ENCODE data around the gene CHAF1A. TPM values are rescaled to one million over a fixed set of nuclear protein-coding genes. Genes with fewer than 3 reads are reported as not detected.
A peak's percentile ranks its signal among the peaks of the same experiment; 100 is the strongest.

Gene CHAF1A
- total RNA-seq, 1 experiment from 2014 or later: 44.1 TPM

DNA sequence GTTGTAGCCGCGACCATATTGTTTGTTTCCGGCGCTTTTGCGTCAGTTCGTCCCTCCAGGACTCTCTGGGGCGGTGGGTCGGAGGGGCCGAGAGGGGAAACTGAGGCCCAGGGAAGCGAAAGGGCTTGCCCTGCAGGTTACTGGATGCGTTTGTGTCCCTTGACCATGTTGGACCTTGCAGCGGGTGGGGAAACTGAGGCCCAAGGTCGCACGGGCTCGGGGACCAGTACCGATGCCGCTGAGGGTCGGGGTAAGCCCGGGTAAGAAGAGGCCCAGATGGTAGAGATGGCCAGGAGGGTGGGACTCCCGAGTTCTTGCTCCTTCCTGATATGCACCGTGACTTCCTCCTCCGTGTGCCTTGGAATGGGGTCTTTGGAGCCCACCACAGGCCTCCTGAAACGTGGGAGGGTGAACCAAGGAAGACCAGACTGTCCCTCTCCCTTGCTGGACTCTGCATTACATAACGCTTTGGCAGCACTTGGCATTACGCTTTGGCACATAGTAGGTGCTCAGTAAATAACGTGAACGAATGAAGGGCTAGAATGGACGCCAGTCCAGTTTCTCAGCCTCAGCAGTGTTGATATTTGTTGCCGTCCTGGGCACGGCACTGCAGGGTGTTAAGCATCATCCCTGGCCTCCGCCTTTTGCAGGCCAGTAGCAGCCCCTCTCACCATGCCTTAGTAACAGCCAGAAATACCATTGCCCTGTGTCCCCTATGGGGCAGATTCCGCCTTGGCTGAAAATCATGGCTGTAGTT, 743 bp downstream of the CHAF1A start:
- no peak for DNase-seq (ENCODE audit: low read depth)

DNA sequence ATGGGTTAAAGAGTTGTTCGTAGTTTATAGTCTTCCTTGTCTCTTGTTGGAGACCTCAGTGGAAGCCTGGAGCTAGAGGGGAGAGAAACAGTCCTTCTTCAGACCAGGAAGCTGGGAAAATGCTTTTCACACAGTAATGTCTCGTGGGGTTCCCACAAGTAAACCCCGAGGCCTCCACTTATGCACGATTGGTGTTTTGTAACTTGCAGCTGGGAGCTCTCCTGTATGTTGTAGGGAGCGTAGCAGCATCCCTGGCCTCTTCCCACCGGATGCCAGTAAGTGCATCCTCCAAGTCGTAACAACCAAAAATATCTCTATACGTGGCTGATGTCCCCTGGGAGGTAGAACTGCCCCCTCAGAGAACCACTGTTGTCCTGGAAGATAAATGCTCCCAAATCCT, 3.5 kb downstream of the CHAF1A start:
- no peak for DNase-seq (ENCODE audit: low read depth)

DNA sequence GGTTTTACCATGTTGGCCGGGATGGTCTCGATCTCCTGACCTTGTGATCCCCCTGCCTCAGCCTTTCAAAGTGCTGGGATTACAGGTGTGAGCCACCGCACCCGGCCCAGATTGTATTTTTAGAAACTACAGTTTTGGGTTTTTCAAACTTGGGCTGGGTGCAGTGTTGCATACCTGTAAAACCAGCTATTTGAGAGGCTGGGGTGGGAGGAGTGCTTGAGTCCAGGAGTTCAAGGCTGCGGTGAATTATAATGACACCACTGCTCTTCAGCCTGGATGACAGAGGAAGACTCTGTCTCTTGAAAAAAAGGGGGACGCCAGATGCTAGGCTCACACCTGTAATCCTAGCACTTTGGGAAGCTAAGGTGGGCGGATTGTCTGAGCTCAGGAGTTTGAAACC, 4.2 kb downstream of the CHAF1A start:
- no peak for DNase-seq (ENCODE audit: low read depth)

DNA sequence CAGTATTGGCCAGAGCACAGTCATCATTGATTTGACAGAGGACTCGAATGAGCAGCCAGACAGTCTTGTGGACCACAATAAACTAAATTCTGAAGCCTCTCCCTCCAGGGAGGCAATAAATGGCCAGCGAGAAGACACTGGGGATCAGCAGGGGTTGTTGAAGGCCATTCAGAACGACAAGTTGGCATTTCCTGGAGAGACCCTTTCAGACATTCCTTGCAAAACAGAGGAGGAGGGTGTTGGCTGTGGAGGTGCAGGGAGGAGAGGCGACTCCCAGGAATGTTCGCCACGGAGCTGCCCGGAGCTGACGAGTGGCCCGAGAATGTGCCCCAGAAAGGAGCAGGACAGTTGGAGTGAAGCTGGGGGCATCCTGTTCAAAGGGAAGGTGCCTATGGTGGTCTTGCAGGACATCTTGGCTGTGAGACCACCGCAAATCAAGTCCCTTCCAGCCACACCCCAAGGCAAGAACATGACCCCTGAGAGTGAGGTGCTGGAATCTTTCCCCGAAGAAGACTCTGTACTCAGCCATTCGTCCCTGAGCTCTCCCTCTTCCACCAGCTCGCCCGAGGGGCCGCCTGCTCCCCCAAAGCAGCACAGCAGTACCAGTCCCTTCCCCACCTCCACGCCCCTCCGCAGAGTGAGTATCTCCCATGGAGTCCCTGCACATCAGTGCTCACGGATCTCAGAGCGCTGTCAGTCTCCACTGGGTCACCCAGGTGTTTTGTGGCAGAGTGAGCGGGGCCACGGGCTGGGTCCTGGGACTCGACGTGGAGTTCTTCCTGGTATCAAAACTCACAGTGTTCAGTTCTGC, 6.9 kb downstream of the CHAF1A start:
- no peak for DNase-seq (ENCODE audit: low read depth)

DNA sequence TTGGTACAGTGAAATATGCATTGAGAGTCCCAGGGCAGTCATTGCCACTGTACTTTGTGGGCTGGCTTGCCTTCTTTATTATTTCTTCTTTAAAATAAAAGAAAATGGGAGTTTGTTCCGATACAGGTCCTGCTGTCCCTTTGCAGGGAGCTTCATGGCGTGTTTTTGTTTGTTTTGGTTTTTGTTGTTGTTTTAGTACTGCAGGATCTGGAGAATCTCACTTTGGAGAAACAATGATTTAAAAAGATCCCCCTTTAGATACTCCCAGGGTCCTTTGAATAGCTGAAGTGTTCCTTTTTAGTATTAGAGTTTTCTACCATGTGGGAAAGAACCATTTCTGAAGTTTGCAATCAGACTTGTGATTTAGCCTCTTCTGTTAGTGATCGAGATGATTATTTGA, 11.1 kb downstream of the CHAF1A start:
- no peak for DNase-seq (ENCODE audit: low read depth)

DNA sequence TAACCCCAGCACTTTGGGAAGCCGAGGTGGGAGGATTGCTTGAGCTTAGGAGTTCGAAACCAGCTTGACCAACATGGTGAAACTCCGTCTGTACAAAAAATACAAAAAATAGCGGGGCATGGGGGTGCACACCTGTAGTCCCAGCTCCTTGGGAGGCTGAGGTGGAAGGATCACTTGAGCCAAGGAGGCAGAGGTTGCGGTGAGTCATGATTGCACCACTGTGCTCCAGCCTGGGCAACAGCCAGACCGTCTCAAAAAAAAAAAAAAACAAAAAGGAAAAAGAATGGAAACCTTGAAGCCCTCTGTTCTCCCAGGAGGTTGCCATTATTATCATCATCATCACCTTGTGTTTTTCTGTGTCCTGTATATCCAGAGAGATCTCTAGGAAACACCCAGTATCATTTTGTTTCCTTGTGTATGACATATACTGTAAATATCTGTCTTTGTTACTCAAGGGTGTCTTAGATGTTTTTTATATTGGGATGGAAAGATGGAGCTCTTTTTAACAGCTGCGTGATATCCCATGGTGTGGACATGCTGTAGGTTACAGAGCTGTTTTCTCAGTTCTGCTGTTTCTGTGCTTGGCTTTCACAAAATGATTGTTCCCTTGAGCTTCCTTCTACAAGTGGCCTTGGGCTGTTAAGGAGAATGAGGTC, 11.8 kb downstream of the CHAF1A start:
- peak; percentile 8 for DNase-seq (ENCODE audit: low read depth)

DNA sequence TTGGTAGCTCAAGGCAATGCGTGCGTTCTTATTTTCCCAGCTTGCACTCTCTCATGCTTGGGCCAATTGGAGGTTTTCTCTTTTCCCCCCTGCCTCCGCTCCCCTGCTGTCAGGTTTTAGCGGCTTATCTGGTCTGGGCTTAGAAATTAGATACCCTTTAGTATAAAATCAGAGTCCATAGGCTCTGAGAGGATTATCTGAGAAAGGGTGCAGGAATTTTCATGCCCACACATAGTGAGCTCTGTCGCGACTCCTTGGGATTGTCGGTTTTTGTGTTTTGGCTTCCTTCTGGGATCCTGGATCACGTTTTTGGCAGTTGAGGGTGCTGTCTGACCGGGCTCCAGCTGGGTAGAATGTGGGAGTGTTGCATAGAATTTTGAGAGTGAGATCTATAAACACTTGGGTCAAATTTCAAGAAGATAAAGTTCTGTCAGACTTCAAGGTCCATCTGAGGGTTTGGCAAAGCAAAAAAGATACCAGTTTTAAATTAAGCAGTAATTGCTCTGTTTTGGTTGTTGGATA, 12.4 kb downstream of the CHAF1A start:
- no peak for DNase-seq (ENCODE audit: low read depth)

DNA sequence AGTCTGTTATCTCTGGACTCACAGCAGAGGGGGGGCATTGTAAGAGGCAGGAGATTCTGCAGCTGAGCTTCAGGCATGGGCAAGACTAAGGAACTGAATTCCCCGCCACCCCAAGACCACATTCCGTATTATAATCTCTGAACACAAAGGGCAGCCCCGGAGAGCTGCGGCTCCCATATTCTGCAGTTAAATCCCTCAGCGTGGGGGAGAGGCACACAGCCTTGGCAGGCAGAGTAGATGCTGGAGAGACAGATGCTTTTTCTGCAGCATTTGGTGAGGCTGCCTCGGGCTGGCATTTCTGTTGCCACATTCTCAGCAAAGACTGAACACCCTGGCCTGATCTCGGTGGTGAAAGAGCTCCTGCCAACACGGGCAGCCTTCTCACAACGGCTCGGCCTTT, 12.9 kb downstream of the CHAF1A start:
- no peak for DNase-seq (ENCODE audit: low read depth)

DNA sequence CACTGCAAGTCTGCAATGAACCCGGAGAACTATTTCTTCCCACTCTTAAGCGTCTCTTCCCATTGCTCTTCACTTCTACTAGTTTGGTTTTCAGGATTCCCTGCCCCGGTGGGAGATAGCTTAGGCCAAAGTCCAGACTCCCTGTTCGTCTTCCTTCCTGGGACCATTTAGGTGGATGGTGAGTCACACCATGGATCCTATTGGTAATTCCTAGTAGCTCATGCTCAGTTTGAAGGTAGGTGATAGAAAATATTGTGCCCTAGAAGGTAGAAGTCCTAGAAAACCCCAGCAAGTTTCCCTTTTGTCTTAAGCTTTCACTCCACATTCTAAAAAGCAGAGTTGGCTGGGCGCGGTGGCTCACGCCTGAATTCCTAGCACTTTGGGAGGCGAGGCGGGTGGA, 13.8 kb downstream of the CHAF1A start:
- no peak for DNase-seq (ENCODE audit: low read depth)

DNA sequence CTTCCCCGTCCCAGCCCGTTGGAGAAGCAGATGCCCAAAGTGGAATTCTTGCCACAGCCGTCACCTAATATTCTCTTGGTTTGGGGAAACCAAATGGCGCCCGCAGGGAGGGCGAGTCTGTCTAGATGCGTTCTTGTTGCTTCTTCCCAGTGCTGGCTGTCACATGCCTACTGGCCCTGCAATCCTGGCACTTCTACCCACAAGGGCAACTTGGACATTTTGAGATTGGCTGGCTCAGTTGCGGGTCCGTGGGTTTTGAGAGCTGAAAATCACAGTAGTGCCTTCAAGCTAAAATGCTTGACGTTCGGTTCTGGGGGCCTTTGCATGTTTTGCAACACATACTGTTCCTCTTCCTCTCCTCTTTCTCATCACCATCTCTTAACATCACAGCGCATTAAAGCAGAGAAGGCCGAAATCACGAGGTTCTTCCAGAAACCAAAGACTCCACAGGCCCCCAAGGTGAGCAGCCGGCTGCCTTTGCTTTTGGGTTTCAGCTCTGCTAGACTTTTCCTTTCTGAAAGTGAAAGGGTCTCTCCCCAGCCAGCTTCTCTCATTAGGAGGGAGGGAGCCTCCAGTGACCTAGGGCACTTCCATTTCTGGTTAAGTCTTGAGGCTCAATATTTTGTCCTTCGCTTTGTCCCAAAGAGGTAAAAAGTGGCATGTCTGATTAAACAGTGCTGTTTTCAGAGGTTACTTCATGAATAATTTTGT, 21.1 kb downstream of the CHAF1A start:
- DNase-seq (ENCODE audit: low read depth): no peak

DNA sequence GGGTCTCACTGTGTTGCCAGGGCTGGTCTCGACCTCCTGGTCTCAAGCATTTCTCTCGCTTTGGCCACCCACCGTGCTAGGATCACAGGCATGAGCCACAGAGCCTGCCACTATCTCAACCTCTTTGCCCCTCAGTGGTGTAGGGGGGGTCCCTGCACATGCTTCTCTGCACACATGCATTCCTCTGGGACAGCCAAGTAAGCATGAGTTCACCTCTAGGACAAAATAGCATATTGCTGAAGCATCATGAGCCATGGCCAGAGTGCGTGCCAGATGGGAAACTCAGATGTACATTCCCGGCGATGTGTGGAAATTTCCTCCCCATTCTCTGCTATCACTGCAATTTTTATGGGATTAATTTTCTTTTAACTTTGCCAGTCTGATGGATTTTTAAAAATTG, 23.1 kb downstream of the CHAF1A start:
- DNase-seq (ENCODE audit: low read depth): no peak

DNA sequence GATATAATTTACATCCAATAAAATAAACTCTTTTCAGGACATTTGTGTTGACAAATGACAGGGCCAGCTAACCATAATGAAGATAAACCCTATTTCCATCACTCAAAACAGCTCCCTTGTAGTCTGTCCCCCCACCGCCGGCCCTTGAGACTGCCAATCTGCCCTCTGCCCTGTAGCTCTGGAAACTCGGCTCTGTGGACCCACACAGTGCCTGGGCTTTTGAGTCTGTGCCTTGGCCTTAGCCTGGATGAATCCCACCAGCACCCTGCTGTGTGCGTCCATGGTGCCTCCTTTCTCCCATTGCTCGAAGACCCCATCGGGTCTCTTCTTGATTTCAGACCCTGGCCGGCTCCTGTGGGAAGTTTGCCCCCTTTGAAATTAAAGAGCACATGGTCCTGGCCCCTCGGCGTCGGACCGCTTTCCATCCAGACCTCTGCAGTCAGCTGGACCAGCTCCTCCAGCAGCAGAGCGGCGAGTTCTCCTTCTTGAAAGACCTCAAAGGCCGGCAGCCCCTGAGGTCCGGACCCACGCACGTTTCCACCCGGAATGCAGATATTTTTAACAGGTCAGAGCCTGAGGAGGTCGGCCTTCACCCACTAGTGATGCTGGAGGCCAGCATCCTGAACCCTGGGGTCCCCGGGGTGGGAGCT, 26.0 kb downstream of the CHAF1A start:
- DNase-seq (ENCODE audit: low read depth): no peak

DNA sequence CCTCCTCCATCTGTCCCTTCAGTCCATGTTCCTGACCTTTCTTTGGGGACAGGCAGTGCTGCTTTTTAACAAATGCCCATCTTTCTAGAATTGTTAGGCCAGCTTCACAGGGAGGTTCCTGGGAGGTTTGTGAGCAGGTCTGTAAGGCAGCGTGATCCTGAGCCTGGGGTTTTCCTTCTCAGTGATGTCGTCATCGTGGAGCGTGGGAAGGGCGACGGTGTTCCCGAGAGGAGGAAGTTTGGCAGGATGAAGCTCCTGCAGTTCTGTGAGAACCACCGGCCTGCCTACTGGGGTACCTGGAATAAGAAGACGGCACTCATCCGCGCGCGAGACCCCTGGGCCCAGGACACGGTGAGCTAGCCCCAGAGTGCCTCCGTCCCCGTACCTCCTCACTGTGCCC, 26.8 kb downstream of the CHAF1A start:
- DNase-seq (ENCODE audit: low read depth): no peak

DNA sequence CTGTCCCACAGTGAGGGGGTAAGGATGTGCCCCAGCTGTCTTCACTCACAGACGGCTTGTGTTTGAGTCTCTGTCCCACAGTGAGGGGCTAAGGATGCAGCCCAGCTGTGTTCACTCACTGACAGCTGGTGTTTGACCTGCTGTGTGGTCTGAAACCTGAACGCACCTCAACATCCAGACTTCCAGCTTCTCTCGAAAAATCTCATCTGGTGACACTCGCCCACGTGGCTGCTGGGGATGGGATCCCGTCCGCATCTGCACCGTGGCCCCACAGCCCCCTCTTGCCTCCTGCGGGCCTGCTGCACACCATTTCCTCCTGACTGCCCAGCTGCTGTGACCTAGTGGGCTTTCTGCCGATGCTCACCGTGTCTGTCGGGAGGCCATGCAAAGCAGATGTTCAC, 27.3 kb downstream of the CHAF1A start:
- DNase-seq (ENCODE audit: low read depth): no peak

DNA sequence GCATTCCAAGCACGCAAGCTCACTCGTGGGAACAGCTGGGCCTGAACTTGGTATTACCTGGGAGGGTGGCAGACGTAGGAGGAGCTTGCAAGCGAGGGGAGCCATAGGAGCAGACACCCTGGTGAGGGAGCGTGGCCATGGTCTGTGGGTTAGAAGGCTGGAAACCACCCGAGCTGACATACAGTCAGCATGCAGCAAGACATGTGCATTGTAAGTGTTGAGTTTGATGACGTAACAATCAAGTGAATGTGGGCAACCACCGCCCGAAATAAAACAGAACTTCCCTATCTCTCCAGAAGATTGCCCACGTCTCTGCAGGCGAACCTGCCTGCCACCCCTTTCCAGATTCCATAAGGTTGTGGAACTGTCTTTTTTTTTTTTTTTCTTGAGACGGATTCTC, 28.3 kb downstream of the CHAF1A start:
- no peak for DNase-seq (ENCODE audit: low read depth)

DNA sequence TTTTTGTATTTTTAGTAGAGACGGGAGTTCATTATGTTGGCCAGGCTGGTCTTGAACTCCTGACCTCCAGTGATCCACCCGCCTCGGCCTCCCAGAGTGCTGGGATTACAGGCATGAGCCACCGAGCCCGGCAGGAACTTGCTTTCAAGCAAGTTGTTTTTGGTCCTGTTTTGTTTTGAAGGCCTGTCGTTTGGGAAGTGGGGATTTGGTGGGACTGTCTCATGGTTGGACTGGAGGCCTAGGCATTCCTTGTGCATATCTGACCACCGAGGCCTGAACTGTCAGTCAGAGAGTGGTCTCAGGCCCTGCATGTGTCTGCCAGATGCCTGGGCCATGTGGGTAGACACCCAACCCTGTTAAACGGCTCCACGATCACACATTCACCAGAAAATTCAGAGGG, 28.9 kb downstream of the CHAF1A start:
- DNase-seq (ENCODE audit: low read depth): no peak

DNA sequence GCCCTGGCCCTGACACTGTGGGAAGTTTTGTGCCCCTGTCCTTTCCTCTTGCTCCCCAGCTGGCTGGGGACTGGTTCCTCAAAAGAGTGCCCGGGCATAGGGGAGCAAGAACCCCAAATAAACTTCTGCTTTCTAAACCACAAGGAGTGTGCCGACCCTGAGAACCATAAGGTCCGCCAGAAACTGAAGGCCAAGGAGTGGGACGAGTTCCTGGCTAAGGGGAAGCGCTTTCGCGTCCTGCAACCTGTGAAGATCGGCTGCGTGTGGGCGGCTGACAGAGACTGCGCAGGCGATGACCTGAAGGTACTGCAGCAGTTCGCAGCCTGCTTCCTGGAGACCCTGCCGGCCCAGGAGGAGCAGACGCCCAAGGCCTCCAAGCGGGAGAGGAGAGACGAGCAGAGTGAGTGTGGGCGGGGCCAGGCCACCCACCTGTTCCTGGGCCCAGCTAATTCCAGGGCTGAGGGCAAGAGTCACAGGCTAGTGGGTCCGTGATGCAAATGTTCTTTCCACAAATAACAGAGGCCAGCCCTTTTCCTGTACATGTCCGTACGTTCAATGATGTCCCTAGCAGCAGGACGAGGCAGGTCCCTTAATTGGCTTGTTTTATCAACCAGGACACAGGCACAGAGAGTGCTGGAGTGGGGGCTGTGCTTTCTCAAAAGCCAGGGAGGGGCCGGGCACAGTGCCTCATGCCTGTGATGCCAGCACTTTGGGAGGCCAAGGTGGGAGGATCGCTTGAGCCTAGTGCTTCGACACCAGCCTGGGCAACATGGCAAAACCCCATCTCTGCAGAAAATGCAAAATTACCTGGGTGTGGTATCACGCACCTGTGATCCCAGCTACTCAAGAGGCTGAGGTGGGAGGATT, 29.6 kb downstream of the CHAF1A start:
- DNase-seq (ENCODE audit: low read depth): no peak

DNA sequence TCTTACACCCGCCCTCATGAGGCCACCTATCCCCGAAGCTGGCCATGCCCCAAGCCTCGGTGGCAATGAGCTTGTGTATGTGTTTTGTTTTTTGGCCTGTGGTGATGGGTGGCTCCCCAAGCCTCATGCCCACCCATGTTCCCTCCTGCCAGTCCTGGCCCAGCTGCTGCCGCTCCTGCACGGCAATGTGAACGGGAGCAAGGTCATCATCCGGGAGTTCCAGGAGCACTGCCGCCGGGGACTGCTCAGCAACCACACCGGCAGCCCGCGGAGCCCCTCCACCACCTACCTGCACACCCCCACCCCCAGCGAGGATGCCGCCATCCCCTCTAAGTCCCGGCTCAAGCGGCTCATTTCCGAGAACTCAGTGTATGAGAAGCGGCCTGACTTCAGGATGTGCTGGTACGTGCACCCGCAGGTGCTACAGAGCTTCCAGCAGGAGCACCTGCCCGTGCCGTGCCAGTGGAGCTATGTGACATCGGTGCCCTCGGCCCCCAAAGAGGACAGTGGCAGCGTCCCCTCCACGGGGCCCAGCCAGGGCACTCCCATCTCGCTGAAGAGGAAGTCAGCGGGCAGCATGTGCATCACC, 30.6 kb downstream of the CHAF1A start:
- no peak for DNase-seq (ENCODE audit: low read depth)

DNA sequence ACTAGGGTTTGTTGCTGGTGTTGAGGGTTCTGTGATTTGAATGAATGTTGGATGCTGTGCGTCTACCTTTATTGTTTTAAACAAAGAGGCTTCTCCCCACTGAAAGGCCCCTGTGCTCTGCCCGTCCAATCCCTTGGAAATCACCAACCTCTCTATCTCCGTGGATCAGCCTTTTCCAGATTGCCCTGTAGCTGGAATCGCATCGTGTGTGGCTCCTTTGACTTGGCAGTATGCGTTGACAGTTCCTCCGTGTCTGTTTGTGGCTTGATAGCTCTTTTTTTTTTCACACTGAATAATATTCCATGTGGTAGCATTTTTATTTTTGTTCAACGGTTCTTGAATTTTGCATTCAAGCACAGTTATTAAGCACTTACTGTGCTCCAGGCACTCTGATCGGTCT, 32.0 kb downstream of the CHAF1A start:
- DNase-seq (ENCODE audit: low read depth): no peak

DNA sequence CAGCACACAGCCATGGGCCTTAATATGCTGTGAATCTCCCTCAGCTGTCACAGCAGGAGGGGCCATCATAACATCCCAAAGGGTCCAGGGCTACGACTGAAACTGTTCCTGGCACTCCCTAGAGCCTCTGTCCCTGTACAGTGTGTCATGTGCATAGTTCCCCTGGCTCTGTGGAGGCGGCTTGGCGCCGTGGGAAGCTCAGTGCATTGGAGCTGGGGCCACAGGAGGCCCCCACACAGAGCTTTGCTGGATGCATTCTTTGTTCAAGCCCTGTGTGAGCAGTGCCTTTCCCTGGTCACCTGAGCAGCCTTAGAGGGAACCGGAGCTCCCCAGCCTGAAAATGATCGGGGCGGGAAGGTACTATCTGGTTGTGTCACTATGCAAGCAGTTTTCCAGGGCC, 33.8 kb downstream of the CHAF1A start:
- no peak for DNase-seq (ENCODE audit: low read depth)

All from HT1080 (cell line).